SK-N-SH (cell line): ENCODE data around the gene MAGI2.

ENCODE experiments used
- GATA2 ChIP-seq: sonication (generic); formaldehyde crosslinking; IDR thresholded peaks from 2 replicates; pipeline ENCODE4 v1.5.0; 2020; ENCODE audit warnings: mild to moderate bottlenecking, missing genetic modification reagents
- MAX ChIP-seq: IDR thresholded peaks from 2 replicates; pipeline ENCODE4 v1.4.0; 2012; ENCODE audit warnings: low read depth
- NFIC ChIP-seq: IDR thresholded peaks from 2 replicates; pipeline ENCODE4 v1.4.0; 2012; ENCODE audit warnings: borderline replicate concordance
- RCOR1 ChIP-seq: fragments of 150-350 bp; IDR thresholded peaks from 2 replicates; pipeline ENCODE4 v1.6.1; 2017; ENCODE audit warnings: antibody characterized with exemption, low read length
- RFX5 ChIP-seq: IDR thresholded peaks from 2 replicates; pipeline ENCODE4 v1.6.1; 2012; ENCODE audit warnings: mild to moderate bottlenecking, improper control_type of control experiment, low read length
- RXRA ChIP-seq: IDR thresholded peaks from 2 replicates; pipeline ENCODE4 v1.4.0; 2012; ENCODE audit warnings: low read depth, mild to moderate bottlenecking, borderline replicate concordance
- SMC3 ChIP-seq: IDR thresholded peaks from 2 replicates; pipeline ENCODE4 v1.6.1; 2012; ENCODE audit warnings: low read depth, low read length, improper control_type of control experiment
- TF ChIP-seq, protein P1 (sequence below): fragments of 200-600 bp; sonication (generic); IDR thresholded peaks from 2 replicates; pipeline ENCODE4 v1.6.1; 2017; ENCODE audit warnings: antibody characterized with exemption, mild to moderate bottlenecking, moderate library complexity

- TF ChIP-seq MAX (no peak), GATA2 (no peak), SMC3 (no peak), RCOR1 (no peak), NFIC (no peak), RFX5 (no peak), RXRA (no peak)
- TF ChIP-seq, protein P1, sequence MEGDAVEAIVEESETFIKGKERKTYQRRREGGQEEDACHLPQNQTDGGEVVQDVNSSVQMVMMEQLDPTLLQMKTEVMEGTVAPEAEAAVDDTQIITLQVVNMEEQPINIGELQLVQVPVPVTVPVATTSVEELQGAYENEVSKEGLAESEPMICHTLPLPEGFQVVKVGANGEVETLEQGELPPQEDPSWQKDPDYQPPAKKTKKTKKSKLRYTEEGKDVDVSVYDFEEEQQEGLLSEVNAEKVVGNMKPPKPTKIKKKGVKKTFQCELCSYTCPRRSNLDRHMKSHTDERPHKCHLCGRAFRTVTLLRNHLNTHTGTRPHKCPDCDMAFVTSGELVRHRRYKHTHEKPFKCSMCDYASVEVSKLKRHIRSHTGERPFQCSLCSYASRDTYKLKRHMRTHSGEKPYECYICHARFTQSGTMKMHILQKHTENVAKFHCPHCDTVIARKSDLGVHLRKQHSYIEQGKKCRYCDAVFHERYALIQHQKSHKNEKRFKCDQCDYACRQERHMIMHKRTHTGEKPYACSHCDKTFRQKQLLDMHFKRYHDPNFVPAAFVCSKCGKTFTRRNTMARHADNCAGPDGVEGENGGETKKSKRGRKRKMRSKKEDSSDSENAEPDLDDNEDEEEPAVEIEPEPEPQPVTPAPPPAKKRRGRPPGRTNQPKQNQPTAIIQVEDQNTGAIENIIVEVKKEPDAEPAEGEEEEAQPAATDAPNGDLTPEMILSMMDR = no peak
Observed at GRCh38 chr7:78115876-78116275, 1337.6 kb downstream of the MAGI2 start.
